Endothelial cell of umbilical vein (primary cell): ENCODE data around the gene PTPN14.

ENCODE experiments used
- FOS ChIP-seq: IDR thresholded peaks from 2 replicates; pipeline ENCODE4 v1.6.1; 2011; ENCODE audit warnings: mild to moderate bottlenecking, low read length, moderate library complexity, borderline replicate concordance; ENCODE audit not compliant: insufficient read depth
- MAX ChIP-seq: IDR thresholded peaks from 2 replicates; pipeline ENCODE4 v1.6.1; 2011; ENCODE audit not compliant: insufficient read depth, insufficient read length
- POLR2A ChIP-seq: IDR thresholded peaks from 2 replicates; pipeline ENCODE4 v1.6.1; 2012; ENCODE audit warnings: low read depth, mild to moderate bottlenecking, control low read depth, low read length
- POLR2AphosphoS5 ChIP-seq: IDR thresholded peaks from 2 replicates; pipeline ENCODE4 v1.6.1; 2012; ENCODE audit warnings: low read depth, mild to moderate bottlenecking, control low read depth, low read length, moderate library complexity; ENCODE audit not compliant: insufficient read depth
- TF ChIP-seq, protein P1 (sequence below), 2 donors: IDR thresholded peaks; 1 replicate in 1 of 2; 2 replicates in 1 of 2; pipeline ENCODE4 v1.5.1; 2011; ENCODE audit warnings: low read length in 2 of 2, mild to moderate bottlenecking in 2 of 2, moderate library complexity in 2 of 2, control low read depth in 1 of 2, inconsistent platforms in 1 of 2, low read depth in 1 of 2; ENCODE audit not compliant: insufficient read depth in 1 of 2; ENCODE audit errors: extremely low read depth in 1 of 2

DNA sequence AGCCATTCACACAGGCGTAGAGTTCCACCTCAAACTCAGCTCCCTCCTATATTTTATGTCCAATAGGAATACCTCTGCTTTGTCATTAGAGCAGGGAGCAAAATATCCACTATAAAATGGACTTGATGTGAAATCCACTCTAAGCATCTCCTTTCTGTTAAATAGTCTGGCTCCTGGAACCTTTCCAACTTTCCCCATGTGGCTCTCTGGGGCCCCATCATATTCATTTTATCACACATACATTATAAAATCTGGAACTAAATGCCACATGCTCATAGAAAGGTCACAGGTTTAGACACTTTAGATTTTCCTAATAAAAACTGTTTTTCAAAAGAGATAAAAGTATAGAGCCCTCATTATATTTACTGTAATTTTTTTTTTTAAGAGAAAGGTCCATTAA, 82.1 kb downstream of the PTPN14 start:
- no peak for TF ChIP-seq MAX
- no peak for TF ChIP-seq POLR2AphosphoS5
- TF ChIP-seq, protein P1, sequence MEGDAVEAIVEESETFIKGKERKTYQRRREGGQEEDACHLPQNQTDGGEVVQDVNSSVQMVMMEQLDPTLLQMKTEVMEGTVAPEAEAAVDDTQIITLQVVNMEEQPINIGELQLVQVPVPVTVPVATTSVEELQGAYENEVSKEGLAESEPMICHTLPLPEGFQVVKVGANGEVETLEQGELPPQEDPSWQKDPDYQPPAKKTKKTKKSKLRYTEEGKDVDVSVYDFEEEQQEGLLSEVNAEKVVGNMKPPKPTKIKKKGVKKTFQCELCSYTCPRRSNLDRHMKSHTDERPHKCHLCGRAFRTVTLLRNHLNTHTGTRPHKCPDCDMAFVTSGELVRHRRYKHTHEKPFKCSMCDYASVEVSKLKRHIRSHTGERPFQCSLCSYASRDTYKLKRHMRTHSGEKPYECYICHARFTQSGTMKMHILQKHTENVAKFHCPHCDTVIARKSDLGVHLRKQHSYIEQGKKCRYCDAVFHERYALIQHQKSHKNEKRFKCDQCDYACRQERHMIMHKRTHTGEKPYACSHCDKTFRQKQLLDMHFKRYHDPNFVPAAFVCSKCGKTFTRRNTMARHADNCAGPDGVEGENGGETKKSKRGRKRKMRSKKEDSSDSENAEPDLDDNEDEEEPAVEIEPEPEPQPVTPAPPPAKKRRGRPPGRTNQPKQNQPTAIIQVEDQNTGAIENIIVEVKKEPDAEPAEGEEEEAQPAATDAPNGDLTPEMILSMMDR (IDR thresholded peaks at IDR 0.05; ENCODE audit: extremely low read depth in 1 of 2, insufficient read depth in 1 of 2, low read depth in 1 of 2, low read length in 2 of 2), result no peak
- TF ChIP-seq POLR2A, result no peak
- no peak for TF ChIP-seq FOS
